ENCODE results near the gene KIFAP3. TPM values are rescaled to one million over a fixed set of nuclear protein-coding genes. Genes with fewer than 3 reads are reported as not detected.
"Not testable (repeated sequence)": the region's sequence is repeated elsewhere in the genome, so short reads cannot be mapped to it uniquely, and the experiment has no call there.

The KIFAP3 gene
- 10 to 100 TPM; 17.1 to 37.3 TPM for total RNA-seq

DNA sequence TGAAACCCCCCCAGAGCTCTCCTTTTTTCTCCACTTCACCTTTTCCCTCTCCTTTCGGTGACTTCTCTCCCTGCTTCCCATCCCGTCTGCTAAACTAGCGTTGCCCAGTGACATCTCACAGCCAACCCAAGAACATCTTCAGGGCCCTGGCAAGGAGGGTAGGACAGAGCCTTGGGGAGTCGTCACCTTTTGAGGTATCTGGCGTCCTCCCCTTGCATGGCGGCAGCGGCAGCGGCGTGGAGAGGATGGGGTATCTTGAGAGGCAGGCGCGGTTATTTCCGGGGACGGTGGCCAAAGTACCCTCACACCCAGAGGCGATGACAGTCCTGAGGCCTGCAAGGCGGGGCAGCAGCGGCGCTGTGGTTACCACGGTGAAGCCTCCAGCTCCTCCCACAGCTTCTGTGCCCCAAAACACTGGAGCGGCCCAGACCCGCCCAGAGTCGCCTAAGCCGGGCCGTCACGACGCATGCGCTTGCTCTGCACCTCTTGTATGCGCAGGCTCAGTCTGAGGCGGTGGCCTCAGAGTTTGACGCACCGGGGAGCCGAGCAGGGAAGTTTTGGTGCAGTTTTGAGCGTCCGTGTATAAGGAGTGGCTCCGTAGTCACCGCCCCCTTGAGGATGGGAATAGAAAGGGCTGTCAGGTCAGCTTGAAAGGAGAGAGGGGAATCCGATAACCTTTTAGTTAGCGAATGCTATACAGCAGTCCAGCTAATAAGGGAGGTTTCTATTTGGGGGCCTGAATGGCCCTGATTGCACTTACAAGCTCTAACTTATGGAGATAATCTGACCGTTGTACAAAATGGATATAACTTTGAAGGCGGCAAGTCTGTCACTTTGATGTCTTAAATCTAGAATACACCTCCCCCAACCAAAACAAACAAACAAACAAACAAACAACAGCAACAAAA, at the start of gene KIFAP3:
Gene KIFAP3 (minus strand): TSS at position 446 of the 908 bp plus-strand sequence. CDS start 228 bp downstream, at position 218.
- Histone ChIP-seq H3K36me3 (no peaks in the 10 kb centered on the region), H3K9me3 (no peaks in the 10 kb centered on the region), H3K4me3 (peak within 1 kb of the TSS; percentile 49 to 63), H3K27me3 (replicated peaks; ENCODE audit: insufficient read depth) (no peaks in the 10 kb centered on the region), H3K4me1 (replicated peaks) (no peaks in the 10 kb centered on the region), H3K27ac (peak within 1 kb of the TSS; percentile 70 to 79)
- 1% methylated on average over 39 of the region's 39 CpGs for WGBS
- TF ChIP-seq CTCF (IDR thresholded peaks at IDR 0.05), result peak in 3 of 4 experiments; percentile 23 to 78 (median 61)
- peak; percentile 98 for TF ChIP-seq POLR2AphosphoS5 (IDR thresholded peaks at IDR 0.05)
- TF ChIP-seq POLR2A (IDR thresholded peaks at IDR 0.05), result peak; percentile 70
- peak; percentile 95 for DNase-seq (ENCODE audit: low spot score)
- intact Hi-C loops (cut with DNase I), result loop anchor here (10.0 kb wide), 1 partner anchor 140 kb away; no protein-coding TSS in a partner anchor

DNA sequence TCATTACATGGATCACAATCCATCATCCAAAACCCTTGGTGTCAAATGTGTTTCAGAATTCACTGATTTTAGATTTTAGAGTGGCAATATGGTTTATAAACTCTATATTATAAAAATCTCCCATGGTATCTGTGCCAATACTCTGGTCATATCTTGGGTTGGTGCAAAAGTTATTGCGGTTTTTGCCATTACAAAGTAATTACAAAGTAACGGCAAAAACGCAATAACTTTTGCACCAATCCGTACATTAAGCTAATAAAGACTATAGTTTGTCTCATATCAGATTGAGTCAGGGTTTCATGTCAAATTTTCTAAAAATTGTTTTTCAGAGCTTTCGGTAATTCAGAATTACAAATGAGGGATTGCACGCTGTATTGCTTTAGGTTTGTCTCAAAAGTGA, 47.9 kb upstream of the KIFAP3 start:
- H3K4me3 ChIP-seq, result no peak overlapping the region
- H3K9me3 ChIP-seq, result no peaks in the 10 kb centered on the region
- intact Hi-C loops (cut with DNase I), result no loop called here
- no peaks in the 10 kb centered on the region for H3K4me1 ChIP-seq (replicated peaks)
- TF ChIP-seq POLR2AphosphoS5 (IDR thresholded peaks at IDR 0.05), result no peak
- TF ChIP-seq POLR2A (IDR thresholded peaks at IDR 0.05), result no peak
- TF ChIP-seq CTCF (IDR thresholded peaks at IDR 0.05), result no peak
- no peaks in the 10 kb centered on the region for H3K36me3 ChIP-seq
- no peak for DNase-seq (ENCODE audit: low spot score)
- H3K27me3 ChIP-seq (replicated peaks; ENCODE audit: insufficient read depth), result no peaks in the 10 kb centered on the region
- H3K27ac ChIP-seq, result no peak overlapping the region
- 97% methylated on average over 6 of the region's 6 CpGs for WGBS

GRCh38 chr1:170114906-170115305, 40.4 kb upstream of the KIFAP3 start:
- 88% methylated on average over 2 of the region's 2 CpGs for WGBS
- no peaks in the 10 kb centered on the region for H3K4me1 ChIP-seq (replicated peaks)
- H3K27me3 ChIP-seq (replicated peaks; ENCODE audit: insufficient read depth), result no peaks in the 10 kb centered on the region
- no peaks in the 10 kb centered on the region for H3K9me3 ChIP-seq
- intact Hi-C loops (cut with DNase I), result no loop called here
- H3K36me3 ChIP-seq, result no peaks in the 10 kb centered on the region
- no peak overlapping the region for H3K27ac ChIP-seq
- no peak for TF ChIP-seq CTCF (IDR thresholded peaks at IDR 0.05)
- TF ChIP-seq POLR2AphosphoS5 (IDR thresholded peaks at IDR 0.05), result no peak
- no peak for TF ChIP-seq POLR2A (IDR thresholded peaks at IDR 0.05)
- no peak overlapping the region for H3K4me3 ChIP-seq
- no peak for DNase-seq (ENCODE audit: low spot score)

DNA sequence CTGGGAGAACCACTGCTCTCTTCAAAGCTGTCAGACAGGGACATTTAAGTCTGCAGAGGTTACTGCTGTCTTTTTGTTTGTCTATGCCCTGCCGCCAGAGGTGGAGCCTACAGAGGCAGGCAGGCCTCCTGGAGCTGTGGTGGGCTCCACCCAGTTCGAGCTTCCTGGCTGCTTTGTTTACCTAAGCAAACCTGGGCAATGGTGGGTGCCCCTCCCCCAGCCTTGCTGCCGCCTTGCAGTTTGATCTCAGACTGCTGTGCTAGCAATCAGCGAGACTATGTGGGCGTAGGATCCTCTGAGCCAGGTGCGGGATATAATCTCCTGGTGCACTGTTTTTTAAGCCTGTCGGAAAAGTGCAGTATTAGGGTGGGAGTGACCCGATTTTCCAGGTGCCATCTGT, 38.6 kb upstream of the KIFAP3 start:
- H3K36me3 ChIP-seq; DNase-seq (ENCODE audit: low spot score); H3K27me3 ChIP-seq (replicated peaks; ENCODE audit: insufficient read depth); H3K4me1 ChIP-seq (replicated peaks); intact Hi-C loops (cut with DNase I); H3K4me3 ChIP-seq; H3K9me3 ChIP-seq; H3K27ac ChIP-seq: not testable (repeated sequence)
- WGBS, result 95% methylated on average over 8 of the region's 8 CpGs

GRCh38 chr1:170097449-170097948, 23.0 kb upstream of the KIFAP3 start:
- no peak overlapping the region for H3K4me3 ChIP-seq
- H3K36me3 ChIP-seq, result no peaks in the 10 kb centered on the region
- no peaks in the 10 kb centered on the region for H3K27me3 ChIP-seq (replicated peaks; ENCODE audit: insufficient read depth)
- TF ChIP-seq POLR2AphosphoS5 (IDR thresholded peaks at IDR 0.05) (no peak), CTCF (IDR thresholded peaks at IDR 0.05) (no peak), POLR2A (IDR thresholded peaks at IDR 0.05) (no peak)
- WGBS, result 1% methylated on average over 4 of the region's 4 CpGs
- H3K27ac ChIP-seq, result no peak overlapping the region
- intact Hi-C loops (cut with DNase I), result no loop called here
- no peaks in the 10 kb centered on the region for H3K4me1 ChIP-seq (replicated peaks)
- H3K9me3 ChIP-seq, result no peaks in the 10 kb centered on the region
- no peak for DNase-seq (ENCODE audit: low spot score)

All from prostate gland (tissue), 2 donors.